ENCODE measurements around the gene LRRC37B.
"Not testable (repeated sequence)": the region's sequence is repeated elsewhere in the genome, so short reads cannot be mapped to it uniquely, and the experiment has no call there.

DNA sequence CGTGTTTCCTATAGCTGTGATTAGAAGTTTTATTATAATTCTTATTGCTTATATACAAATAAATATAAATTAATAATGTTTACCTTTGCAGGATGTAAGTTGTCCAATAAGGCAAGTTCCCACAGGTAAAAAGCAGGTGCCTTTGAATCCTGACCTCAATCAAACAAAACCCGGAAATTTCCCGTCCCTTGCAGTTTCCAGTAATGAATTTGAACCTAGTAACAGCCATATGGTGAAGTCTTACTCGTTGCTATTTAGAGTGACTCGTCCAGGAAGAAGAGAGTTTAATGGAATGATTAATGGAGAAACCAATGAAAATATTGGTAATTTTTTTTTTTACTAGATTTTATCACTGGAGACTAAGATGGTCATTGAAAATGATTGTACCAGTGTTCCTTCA, 31.8 kb upstream of the LRRC37B start:
- TF ChIP-seq POLR2AphosphoS5, EP300 (IDR thresholded peaks at IDR 0.05): not testable (repeated sequence)
- TF ChIP-seq, protein P1, sequence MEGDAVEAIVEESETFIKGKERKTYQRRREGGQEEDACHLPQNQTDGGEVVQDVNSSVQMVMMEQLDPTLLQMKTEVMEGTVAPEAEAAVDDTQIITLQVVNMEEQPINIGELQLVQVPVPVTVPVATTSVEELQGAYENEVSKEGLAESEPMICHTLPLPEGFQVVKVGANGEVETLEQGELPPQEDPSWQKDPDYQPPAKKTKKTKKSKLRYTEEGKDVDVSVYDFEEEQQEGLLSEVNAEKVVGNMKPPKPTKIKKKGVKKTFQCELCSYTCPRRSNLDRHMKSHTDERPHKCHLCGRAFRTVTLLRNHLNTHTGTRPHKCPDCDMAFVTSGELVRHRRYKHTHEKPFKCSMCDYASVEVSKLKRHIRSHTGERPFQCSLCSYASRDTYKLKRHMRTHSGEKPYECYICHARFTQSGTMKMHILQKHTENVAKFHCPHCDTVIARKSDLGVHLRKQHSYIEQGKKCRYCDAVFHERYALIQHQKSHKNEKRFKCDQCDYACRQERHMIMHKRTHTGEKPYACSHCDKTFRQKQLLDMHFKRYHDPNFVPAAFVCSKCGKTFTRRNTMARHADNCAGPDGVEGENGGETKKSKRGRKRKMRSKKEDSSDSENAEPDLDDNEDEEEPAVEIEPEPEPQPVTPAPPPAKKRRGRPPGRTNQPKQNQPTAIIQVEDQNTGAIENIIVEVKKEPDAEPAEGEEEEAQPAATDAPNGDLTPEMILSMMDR (IDR thresholded peaks at IDR 0.05), result not testable (repeated sequence)

Data from gastroesophageal sphincter (tissue), 3 donors.